ENCODE measurements around the gene GTF2A1L. TPM values are rescaled to one million over a fixed set of nuclear protein-coding genes. Genes with fewer than 3 reads are reported as not detected.

The GTF2A1L gene
- total RNA-seq, 1 donor from 2014 or later = not detected

DNA sequence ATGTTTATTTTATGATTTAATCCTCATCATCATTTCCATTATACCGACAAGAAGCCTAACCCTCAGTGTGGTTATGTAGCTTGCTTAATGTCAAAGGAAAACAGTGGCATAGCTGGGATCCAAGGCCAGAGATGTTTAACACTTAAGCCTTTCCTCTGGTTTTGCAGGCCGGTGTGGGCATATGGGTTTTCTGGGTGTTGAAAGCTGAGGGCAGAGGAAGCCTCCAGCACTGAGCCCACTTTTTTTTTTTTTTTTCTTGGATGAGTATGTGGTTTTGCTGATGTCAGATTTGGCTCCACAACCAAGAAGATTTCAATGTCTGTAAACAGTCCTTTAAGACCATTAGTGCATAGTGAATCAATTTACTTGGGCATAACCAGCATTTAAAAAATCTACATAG is 96.6 kb downstream of the GTF2A1L start:
- Mint-ChIP-seq H3K36me3 (ENCODE audit: low read depth, unreplicated experiment) (no peaks in the 10 kb centered on the region), H3K4me1 (ENCODE audit: unreplicated experiment) (peaks cover 18% of the 10 kb centered on the region), H3K9me3 (ENCODE audit: unreplicated experiment) (no peaks in the 10 kb centered on the region), H3K4me3 (ENCODE audit: unreplicated experiment) (no peak overlapping the region), H3K27me3 (ENCODE audit: unreplicated experiment) (no peaks in the 10 kb centered on the region), H3K27ac (ENCODE audit: unreplicated experiment) (no peak overlapping the region)
- TF ChIP-seq, protein P1, sequence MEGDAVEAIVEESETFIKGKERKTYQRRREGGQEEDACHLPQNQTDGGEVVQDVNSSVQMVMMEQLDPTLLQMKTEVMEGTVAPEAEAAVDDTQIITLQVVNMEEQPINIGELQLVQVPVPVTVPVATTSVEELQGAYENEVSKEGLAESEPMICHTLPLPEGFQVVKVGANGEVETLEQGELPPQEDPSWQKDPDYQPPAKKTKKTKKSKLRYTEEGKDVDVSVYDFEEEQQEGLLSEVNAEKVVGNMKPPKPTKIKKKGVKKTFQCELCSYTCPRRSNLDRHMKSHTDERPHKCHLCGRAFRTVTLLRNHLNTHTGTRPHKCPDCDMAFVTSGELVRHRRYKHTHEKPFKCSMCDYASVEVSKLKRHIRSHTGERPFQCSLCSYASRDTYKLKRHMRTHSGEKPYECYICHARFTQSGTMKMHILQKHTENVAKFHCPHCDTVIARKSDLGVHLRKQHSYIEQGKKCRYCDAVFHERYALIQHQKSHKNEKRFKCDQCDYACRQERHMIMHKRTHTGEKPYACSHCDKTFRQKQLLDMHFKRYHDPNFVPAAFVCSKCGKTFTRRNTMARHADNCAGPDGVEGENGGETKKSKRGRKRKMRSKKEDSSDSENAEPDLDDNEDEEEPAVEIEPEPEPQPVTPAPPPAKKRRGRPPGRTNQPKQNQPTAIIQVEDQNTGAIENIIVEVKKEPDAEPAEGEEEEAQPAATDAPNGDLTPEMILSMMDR (IDR thresholded peaks at IDR 0.05; ENCODE audit: unreplicated experiment) = no peak
- DNase-seq (ENCODE audit: low spot score) = no peak

DNA sequence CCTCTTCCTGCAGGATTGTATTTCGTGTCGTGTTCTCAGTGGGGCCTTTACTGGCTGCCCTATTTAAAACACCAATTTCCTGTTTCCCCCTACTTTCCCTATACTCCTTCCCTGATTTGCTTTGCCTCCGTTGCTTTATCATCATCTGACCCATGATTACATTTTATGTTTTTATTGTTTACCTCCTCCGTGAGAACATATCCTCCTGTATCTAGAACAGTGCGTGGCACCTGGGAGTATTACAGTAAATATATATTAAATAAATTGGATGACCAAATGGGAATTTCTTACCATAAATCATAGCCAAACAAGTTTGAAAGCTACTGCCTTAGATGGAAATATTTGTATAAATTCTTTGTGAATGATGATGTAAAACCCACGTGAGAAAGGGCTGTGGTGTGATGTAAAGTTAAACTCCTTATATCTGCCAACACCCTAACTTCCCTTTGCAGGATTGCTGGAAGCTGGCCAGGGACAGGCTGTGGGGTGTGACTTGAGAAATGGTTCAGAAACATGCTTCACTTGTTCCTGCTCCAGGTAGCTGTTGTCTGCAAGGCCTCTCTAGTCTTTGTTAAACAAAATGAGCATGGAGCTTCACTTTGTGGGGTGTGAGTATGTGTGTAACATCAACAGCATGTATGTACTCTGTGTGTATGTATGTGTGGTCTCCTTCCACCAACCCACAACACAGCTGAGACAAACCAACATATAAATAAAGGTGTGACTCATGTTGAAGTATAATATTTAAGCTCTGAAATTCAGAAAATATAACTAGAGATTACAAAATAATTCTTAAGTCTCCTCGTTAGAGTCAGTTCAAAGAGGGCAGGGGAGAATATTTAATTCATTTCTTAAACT is 97.6 kb downstream of the GTF2A1L start:
- Mint-ChIP-seq H3K4me1 (ENCODE audit: unreplicated experiment) (peaks cover 18% of the 10 kb centered on the region), H3K4me3 (ENCODE audit: unreplicated experiment) (no peak overlapping the region), H3K27ac (ENCODE audit: unreplicated experiment) (no peak overlapping the region), H3K27me3 (ENCODE audit: unreplicated experiment) (no peaks in the 10 kb centered on the region), H3K36me3 (ENCODE audit: low read depth, unreplicated experiment) (no peaks in the 10 kb centered on the region), H3K9me3 (ENCODE audit: unreplicated experiment) (no peaks in the 10 kb centered on the region)
- TF ChIP-seq, protein P1 (IDR thresholded peaks at IDR 0.05; ENCODE audit: unreplicated experiment) = no peak
- DNase-seq (ENCODE audit: low spot score) = no peak

DNA sequence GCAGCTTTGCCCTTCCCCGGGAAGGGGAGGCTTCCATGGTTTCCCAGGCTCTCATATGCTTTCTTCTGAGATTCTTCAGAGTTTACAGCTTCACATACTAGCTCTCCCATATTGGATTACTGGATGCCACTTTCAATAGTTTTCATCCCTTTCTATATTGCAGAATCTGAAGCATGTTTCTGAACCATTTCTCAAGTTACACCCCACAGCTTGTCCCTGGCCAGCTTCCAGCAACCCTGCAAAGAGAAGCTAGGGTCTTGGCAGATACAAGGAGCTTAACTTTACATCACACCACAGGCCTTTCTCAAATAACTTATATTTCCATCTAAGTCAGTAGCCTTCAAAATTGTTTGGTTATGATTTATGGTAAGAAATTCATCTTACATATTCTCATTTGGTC is 98.3 kb downstream of the GTF2A1L start:
- no peaks in the 10 kb centered on the region for H3K36me3 Mint-ChIP-seq (ENCODE audit: low read depth, unreplicated experiment)
- DNase-seq (ENCODE audit: low spot score) = no peak
- H3K4me3 Mint-ChIP-seq (ENCODE audit: unreplicated experiment) = no peak overlapping the region
- H3K27ac Mint-ChIP-seq (ENCODE audit: unreplicated experiment) = no peak overlapping the region
- TF ChIP-seq, protein P1 (IDR thresholded peaks at IDR 0.05; ENCODE audit: unreplicated experiment) = no peak
- H3K4me1 Mint-ChIP-seq (ENCODE audit: unreplicated experiment) = peaks cover 18% of the 10 kb centered on the region
- H3K9me3 Mint-ChIP-seq (ENCODE audit: unreplicated experiment) = no peaks in the 10 kb centered on the region
- no peaks in the 10 kb centered on the region for H3K27me3 Mint-ChIP-seq (ENCODE audit: unreplicated experiment)

DNA sequence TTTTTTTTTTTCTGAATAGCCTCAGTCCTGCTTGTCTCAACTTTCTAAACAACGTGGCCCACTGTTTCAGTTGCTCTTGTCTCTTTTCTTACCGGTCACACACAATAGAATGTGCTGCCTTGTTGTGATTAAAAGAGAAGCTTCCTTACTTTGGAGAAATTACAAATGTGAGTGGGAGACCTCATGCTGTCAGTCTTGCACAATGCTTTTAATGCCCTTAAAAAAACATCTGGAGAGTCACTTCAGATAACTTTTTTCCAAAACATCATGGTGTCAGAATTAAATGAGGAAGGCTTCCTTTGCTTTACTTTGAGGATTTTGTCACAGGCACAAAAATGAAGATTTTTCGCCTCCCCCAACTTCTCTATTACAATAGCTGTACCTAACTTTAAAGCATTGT is 100.2 kb downstream of the GTF2A1L start:
- Mint-ChIP-seq H3K9me3 (ENCODE audit: unreplicated experiment) (no peaks in the 10 kb centered on the region), H3K27ac (ENCODE audit: unreplicated experiment) (no peak overlapping the region), H3K36me3 (ENCODE audit: low read depth, unreplicated experiment) (no peaks in the 10 kb centered on the region), H3K4me1 (ENCODE audit: unreplicated experiment) (peaks cover 18% of the 10 kb centered on the region), H3K27me3 (ENCODE audit: unreplicated experiment) (no peaks in the 10 kb centered on the region), H3K4me3 (ENCODE audit: unreplicated experiment) (no peak overlapping the region)
- TF ChIP-seq, protein P1 (IDR thresholded peaks at IDR 0.05; ENCODE audit: unreplicated experiment) = no peak
- no peak for DNase-seq (ENCODE audit: low spot score)

DNA sequence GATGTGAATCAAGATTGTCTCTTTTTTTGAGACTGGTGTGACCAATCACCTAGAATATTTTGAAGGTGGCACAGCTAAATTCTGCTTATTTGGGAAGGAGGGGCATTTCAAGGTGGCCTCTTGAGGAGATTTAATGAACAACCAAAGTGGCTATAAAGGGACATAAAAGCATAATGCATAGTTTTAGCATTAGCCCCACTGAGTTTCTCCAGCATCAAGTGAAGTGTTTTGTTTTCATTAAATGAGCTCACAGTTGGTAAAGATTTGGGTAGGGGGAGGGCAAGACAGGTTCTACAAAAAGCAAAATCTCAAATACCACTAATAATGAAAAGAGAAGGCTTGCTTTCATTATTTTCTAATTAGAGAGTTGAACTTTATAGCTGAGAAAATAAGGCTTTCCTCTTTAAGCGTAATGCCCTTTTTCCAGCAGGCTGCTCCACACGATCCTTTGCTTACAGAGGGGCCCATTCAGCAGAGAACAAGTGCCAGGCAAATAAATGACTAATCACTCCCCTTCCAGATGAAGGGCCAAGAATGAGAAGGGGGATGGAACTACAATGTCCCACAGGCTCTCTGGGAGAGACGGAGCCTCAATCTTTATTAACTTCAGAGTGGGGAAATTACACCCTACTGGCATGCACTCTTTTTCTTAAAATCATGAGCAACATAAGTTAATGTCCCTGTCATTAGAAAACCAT is 102.0 kb downstream of the GTF2A1L start:
- DNase-seq (ENCODE audit: low spot score) = no peak
- no peaks in the 10 kb centered on the region for H3K9me3 Mint-ChIP-seq (ENCODE audit: unreplicated experiment)
- TF ChIP-seq, protein P1 (IDR thresholded peaks at IDR 0.05; ENCODE audit: unreplicated experiment) = no peak

More for the DNA sequence above, 102.0 kb downstream of the GTF2A1L start:
- Mint-ChIP-seq H3K4me1 (ENCODE audit: unreplicated experiment) (peaks cover 9% of the 10 kb centered on the region), H3K27me3 (ENCODE audit: unreplicated experiment) (no peaks in the 10 kb centered on the region), H3K36me3 (ENCODE audit: low read depth, unreplicated experiment) (no peaks in the 10 kb centered on the region), H3K4me3 (ENCODE audit: unreplicated experiment) (no peak overlapping the region), H3K27ac (ENCODE audit: unreplicated experiment) (no peak overlapping the region)
